ENCODE results near the gene HYAL4.
A peak's percentile ranks its signal among the peaks of the same experiment; 100 is the strongest.
"Not testable (repeated sequence)": the region's sequence is repeated elsewhere in the genome, so short reads cannot be mapped to it uniquely, and the experiment has no call there.

HYAL4 gene

GRCh38 chr7:123849855-123850254 is 4.9 kb downstream of the HYAL4 start:
- no peak for DNase-seq

DNA sequence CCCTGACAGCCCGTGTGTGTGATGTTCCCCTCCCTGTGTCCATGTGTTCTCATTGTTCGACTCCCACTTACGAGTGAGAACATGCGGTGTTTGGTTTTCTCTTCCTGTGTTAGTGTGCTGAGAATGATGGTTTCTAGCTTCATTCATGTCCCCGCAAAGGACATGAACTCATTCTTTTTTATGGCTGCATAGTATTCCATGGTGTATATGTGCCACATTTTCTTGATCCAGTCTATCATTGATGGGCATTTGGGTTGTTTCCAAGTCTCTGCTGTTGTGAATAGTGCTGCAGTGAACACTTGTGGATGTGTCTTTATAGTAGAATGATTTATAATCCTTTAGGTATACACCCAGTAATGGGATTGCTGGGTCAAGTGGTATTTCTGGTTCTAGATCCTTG is 6.4 kb downstream of the HYAL4 start:
- DNase-seq = not testable (repeated sequence)

GRCh38 chr7:123854291-123854690 is 9.3 kb downstream of the HYAL4 start:
- not testable (repeated sequence) for DNase-seq

- not testable (repeated sequence) for DNase-seq
Measured at GRCh38 chr7:123856428-123856827, 11.5 kb downstream of the HYAL4 start.

- no peak for DNase-seq
Measured at GRCh38 chr7:123860848-123861247, 15.9 kb downstream of the HYAL4 start.

DNA sequence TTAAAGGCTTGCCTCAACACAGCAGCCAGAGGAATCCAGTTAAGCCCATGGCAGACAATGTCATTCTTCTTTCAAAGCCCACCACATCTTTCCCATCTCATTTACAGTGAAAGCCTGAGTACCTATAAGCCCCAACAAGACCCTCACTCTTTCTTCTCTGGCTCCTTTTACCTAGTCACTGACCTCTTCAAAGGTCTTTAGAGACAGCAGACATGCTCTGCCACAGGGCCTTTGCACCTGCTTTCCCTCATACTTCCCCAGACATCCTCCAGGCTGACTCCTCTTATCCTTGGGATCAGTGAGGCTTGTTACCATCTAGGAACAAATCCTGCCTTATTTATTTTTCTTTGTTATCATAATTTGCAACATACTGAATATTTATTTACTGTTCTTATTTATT is 17.8 kb downstream of the HYAL4 start:
- DNase-seq = no peak

DNA sequence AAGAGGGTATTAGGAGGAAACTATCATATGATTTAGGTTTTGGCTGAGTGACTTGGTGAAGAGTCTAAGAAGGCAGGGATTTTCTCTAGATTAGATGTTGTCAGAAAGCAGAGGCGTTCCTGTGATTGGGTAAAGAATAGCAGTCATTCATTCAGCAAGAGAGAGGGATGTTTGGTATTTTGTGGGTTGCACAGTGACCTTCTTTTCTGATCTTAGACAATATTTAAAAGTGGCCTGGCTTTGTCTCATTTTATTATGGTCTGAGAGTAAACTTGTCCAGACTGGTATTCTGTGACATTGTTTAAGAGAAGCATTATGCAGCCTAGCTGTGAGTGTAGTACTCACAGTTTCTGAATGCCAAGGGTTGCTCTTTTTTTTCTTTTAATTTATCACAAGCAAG is 18.5 kb downstream of the HYAL4 start:
- no peak for DNase-seq

DNA sequence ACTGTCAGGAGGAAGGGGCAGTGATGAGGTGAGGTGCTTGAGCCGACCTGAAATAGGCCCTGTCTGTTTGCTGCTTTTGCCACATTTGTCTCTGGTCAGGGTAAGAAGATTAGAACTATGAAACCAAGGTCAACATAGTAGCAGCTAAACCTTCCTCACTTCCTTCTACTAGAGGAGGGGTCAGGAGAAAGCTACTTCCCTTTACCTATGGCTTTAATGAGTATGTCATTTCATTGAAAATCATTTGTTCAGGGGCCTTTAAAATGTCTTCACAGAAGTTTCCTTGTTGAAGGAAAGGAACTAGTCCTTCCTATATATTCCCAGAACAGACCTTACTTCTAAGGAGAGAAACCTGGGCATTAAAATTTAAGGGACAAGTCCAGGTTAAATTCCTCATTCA is 19.0 kb downstream of the HYAL4 start:
- no peak for DNase-seq

DNA sequence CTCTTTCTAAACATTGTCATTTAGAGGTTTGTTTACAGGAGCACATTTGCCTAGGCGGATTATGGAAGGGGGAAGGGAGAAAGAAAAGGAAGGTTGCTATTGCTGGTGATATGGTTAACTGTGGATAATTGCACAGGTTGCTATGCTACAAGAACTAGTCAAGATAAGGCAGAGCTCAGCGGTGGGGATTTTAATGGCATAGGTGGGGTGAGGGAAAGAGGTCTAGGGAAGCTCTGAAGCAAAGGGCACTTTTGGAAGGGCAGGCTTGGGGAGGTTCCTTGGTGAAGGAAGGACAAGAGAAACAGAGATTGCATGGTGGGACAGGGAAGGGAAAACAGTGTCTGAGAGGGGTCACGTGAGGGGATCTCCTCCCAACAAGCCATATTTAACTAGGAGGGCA is 19.5 kb downstream of the HYAL4 start:
- DNase-seq = peak; percentile 51

DNA sequence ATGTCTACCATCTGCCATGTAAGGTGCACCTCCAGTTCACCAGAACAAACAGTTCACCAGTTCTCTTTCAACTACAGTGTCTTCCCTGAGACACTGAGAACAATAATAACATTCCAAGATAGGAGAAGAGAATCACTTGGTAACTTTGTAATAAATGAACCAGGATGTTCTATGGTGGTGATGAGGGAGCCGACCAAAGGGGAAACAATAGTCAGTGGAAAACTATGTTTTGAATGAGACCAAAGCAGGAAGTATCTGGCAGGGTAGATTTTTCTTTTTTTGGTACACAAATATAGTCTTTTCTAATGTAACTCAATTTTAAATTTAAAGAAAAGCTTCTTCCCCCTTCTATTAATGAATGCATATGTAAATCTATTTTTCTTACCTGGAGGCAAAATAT is 20.0 kb downstream of the HYAL4 start:
- DNase-seq = no peak

- peak; percentile 71 for DNase-seq
Measured at GRCh38 chr7:123865517-123866117, 20.6 kb downstream of the HYAL4 start.

- DNase-seq = no peak
Measured at GRCh38 chr7:123867225-123867624, 22.3 kb downstream of the HYAL4 start.

GRCh38 chr7:123871998-123872867 is 27.3 kb downstream of the HYAL4 start:
- peak; percentile 87 for DNase-seq

- peak; percentile 8 for DNase-seq
Measured at GRCh38 chr7:123872908-123873307, 27.9 kb downstream of the HYAL4 start.

DNA sequence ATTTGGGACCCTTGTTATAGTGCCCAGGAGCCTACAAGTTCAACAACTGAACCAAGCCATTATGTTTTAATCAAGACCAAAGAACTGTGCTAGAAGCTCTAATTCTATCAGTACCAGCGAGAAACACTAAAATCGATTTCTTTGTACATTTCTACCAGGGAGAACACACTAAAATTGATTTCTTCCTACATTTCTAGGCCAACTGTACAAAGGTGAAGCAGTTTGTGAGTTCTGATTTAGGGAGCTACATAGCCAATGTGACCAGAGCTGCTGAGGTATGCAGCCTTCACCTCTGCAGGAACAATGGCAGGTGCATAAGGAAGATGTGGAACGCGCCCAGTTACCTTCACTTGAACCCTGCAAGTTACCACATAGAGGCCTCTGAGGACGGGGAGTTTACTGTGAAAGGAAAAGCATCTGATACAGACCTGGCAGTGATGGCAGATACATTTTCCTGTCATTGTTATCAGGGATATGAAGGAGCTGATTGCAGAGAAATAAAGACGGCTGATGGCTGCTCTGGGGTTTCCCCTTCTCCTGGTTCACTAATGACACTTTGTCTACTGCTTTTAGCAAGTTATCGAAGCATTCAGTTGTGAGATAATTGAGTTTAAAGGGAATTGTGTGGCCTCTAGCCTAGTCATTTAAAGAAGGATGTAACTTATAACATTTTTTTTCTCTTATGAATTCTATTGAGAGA is 31.7 kb downstream of the HYAL4 start:
- no peak for DNase-seq

GRCh38 chr7:123879628-123880027 is 34.7 kb downstream of the HYAL4 start:
- DNase-seq = no peak

DNA sequence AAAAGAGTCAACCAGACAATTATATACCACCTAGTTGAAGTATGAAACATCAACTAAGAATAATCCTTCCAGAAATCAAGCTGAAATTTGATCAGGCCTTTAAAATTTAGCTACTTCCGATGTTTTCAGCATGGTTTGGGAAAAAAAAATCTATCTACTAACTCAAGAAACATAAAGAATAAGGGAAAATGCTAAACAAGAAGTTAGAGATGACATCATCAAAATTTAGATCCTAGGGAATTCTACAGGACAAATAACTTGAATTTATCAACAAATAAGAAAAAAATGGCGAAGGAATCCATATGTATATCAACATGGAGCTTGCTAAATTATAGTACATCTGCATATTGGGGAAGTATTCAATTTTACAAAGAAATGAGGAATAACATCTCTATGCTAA is 36.3 kb downstream of the HYAL4 start:
- DNase-seq = no peak

- DNase-seq = no peak
Measured at GRCh38 chr7:123883154-123883553, 38.2 kb downstream of the HYAL4 start.

DNA sequence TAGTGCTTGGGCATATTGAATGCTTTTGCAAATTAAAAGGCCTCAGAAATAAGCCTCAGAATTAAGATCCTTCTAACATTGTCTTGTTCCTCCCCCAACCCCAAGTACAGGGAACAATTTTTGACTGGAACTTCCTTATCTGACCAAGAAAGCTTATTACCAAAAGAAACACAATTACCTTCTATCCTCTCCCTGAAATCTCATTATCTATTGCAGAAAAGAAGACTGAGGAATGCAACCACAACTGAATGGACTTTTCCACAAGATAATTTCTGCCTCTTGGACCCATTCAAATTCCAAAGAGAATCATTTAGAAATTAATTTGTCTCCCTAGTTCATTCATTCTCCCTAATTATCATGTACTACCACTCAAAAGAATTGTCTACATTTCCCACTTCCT is 43.2 kb downstream of the HYAL4 start:
- no peak for DNase-seq

DNA sequence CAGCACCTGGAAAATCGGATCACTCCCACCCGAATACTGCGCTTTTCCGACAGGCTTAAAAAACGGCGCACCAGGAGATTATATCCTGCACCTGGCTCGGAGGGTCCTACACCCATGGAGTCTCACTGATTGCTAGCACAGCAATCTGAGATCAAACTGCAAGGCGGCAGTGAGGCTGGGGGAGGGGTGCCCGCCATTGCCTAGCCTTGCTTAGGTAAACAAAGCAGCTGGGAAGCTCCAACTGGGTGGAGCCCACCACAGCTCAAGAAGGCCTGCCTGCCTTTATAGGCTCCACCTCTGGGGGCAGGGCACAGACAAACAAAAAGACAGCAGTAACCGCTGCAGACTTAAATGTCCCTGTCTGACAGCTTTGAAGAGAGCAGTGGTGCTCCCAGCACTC is 49.8 kb downstream of the HYAL4 start:
- DNase-seq = peak; percentile 10

- DNase-seq = no peak
Measured at GRCh38 chr7:123901101-123901500, 56.1 kb downstream of the HYAL4 start.

- DNase-seq = no peak
Measured at GRCh38 chr7:123905714-123906113, 60.7 kb downstream of the HYAL4 start.

- peak; percentile 77 for DNase-seq
Measured at GRCh38 chr7:123916240-123916724, 71.3 kb downstream of the HYAL4 start.

- no peak for DNase-seq
Measured at GRCh38 chr7:123917878-123918277, 72.9 kb downstream of the HYAL4 start.
